Measurements from ENCODE around the gene CACNB2. TPM values are rescaled to one million over a fixed set of nuclear protein-coding genes. Genes with fewer than 3 reads are reported as not detected.

The CACNB2 gene
- total and polyA plus RNA-seq, 2 experiments from 2014 or later, result 101 to 172 TPM

DNA sequence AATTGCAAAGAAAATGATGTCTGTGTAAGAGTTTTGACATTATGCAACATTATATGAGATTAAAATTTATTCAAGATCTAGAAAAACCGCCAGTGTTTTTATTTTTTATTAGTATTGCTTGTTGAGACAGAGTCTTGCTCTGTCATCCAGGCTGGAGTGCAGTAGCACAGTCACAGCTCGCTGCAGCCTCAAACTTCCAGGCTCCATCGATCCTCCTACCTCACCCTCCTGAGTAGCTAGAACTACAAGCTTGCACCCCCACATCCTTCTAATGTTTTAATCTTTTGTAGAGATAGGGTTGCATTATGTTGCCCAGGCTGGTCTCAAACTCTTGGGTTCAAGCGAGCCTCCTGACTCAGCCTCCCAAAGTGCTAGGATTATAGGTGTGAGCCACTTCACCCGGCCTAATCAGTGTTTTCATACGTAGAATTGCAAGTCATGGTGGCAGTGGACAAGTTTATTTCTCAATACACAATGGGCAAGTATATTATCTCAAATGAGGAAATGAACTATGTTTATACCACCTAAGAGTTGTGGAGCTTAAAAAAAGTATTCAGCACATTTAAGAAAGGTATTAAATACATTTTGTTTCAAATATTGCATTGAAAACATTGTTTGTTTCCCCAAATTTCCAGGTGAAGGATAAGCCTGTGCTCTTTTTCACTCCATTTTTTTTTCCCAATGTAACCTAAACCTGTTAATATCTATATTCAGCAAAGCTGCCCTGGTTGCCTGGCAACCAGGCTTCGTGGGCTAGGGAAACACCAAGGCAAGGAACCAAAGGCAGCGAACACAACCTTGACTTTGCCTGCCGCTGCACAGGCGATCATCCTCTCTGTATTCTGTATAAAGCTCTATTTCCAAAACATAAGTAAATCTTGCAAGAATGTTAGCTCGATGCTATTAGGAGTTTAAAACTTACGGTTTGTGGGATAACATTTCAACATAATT, 163.9 kb downstream of the CACNB2 start:
- H3K9me3 ChIP-seq (ENCODE audit: low read depth), result no peaks in the 10 kb centered on the region
- H3K36me3 ChIP-seq, result no peaks in the 10 kb centered on the region
- H3K27ac ChIP-seq, result no peak overlapping the region

GRCh38 chr10:18306031-18306430, 165.8 kb downstream of the CACNB2 start:
- no peak for DNase-seq (ENCODE audit: low read depth in 1 of 2, low spot score in 1 of 2)
- Histone ChIP-seq H3K27me3 (no peaks in the 10 kb centered on the region), H3K9me3 (ENCODE audit: low read depth) (no peaks in the 10 kb centered on the region), H3K27ac (no peak overlapping the region), H3K4me1 (ENCODE audit: low read depth) (peaks cover 5% of the 10 kb centered on the region), H3K36me3 (no peaks in the 10 kb centered on the region), H3K4me3 (no peak overlapping the region)
- TF ChIP-seq, protein P1, sequence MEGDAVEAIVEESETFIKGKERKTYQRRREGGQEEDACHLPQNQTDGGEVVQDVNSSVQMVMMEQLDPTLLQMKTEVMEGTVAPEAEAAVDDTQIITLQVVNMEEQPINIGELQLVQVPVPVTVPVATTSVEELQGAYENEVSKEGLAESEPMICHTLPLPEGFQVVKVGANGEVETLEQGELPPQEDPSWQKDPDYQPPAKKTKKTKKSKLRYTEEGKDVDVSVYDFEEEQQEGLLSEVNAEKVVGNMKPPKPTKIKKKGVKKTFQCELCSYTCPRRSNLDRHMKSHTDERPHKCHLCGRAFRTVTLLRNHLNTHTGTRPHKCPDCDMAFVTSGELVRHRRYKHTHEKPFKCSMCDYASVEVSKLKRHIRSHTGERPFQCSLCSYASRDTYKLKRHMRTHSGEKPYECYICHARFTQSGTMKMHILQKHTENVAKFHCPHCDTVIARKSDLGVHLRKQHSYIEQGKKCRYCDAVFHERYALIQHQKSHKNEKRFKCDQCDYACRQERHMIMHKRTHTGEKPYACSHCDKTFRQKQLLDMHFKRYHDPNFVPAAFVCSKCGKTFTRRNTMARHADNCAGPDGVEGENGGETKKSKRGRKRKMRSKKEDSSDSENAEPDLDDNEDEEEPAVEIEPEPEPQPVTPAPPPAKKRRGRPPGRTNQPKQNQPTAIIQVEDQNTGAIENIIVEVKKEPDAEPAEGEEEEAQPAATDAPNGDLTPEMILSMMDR (IDR thresholded peaks at IDR 0.05; ENCODE audit: low read depth, low read length), result no peak

More for the DNA sequence above, 163.9 kb downstream of the CACNB2 start:
- DNase-seq (ENCODE audit: low read depth in 1 of 2, low spot score in 1 of 2), result peak in 1 of 2 donors; percentile 49
- no peak overlapping the region for H3K4me3 ChIP-seq
- H3K4me1 ChIP-seq (ENCODE audit: low read depth), result peaks cover 5% of the 10 kb centered on the region
- no peaks in the 10 kb centered on the region for H3K27me3 ChIP-seq
- TF ChIP-seq, protein P1 (IDR thresholded peaks at IDR 0.05; ENCODE audit: low read depth, low read length), result no peak

DNA sequence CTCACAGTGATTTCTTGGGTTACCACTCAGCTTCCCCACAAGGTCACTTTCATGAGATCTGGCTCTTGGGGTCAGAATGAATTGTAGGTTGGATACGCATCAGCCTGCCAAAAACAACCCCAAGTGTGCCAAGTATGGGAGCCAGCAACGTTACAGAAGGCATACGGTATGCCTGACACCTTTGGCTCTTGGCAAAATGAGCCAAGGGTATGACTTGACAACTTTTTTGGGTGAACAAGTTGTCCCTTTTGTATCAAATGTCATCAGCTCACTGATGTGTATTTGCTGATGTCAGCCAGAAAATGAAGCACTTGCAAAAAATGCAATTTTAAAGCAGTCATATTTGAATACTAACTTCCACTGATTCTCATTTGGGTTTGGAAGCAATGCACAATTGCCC, 168.4 kb downstream of the CACNB2 start:
- DNase-seq (ENCODE audit: low read depth in 1 of 2, low spot score in 1 of 2), result no peak
- Histone ChIP-seq H3K4me3 (no peak overlapping the region), H3K27ac (no peak overlapping the region), H3K9me3 (ENCODE audit: low read depth) (no peaks in the 10 kb centered on the region), H3K4me1 (ENCODE audit: low read depth) (peaks cover 20% of the 10 kb centered on the region), H3K27me3 (no peaks in the 10 kb centered on the region), H3K36me3 (no peaks in the 10 kb centered on the region)
- TF ChIP-seq, protein P1 (IDR thresholded peaks at IDR 0.05; ENCODE audit: low read depth, low read length), result no peak

GRCh38 chr10:18310761-18311160, 170.5 kb downstream of the CACNB2 start:
- TF ChIP-seq, protein P1 (IDR thresholded peaks at IDR 0.05; ENCODE audit: low read depth, low read length), result no peak
- peaks cover 25% of the 10 kb centered on the region for H3K4me1 ChIP-seq (ENCODE audit: low read depth)
- H3K4me3 ChIP-seq, result no peak overlapping the region
- DNase-seq (ENCODE audit: low read depth in 1 of 2, low spot score in 1 of 2), result no peak
- H3K27ac ChIP-seq, result no peak overlapping the region
- H3K27me3 ChIP-seq, result no peaks in the 10 kb centered on the region
- no peaks in the 10 kb centered on the region for H3K9me3 ChIP-seq (ENCODE audit: low read depth)
- H3K36me3 ChIP-seq, result no peaks in the 10 kb centered on the region

DNA sequence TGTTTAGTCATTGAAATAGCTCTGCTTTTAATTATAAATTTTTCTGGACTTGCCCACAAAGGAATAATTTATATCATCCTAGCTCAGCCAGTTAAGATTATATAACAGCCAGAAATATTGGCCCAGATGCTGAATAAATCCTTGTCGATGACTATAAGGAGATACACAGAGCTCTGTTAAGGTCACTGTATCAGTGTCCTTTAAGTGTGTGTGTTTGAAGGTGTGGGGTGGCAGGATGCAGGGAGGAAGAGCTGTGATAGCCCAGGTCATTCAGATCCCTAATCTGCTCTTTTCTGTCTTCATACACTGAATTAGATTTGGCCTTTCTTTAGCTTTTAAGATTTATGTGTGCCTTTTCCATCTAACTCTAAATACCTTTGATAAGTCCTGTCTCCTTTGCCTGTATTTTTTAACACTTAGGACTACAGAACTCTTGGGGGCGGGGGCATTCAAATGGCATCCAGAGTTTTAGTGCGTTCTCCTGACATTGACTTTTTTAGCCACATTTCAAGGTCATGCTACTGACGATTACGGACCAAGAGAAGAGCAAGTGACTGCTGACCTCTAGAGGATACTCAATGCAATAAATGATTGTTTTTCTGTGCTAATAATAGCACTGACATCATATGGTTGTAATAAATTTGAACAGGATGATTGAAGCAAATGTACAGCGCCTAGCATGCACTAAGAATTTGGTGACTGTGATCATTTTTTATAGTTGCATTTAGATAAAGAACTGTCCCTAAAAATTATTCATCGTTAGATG, 172.3 kb downstream of the CACNB2 start:
- Histone ChIP-seq H3K36me3 (no peaks in the 10 kb centered on the region), H3K27ac (peak overlapping the region; percentile 72), H3K9me3 (ENCODE audit: low read depth) (no peaks in the 10 kb centered on the region), H3K4me3 (no peak overlapping the region), H3K4me1 (ENCODE audit: low read depth) (peaks cover 25% of the 10 kb centered on the region), H3K27me3 (no peaks in the 10 kb centered on the region)
- peak; percentile 48 to 81 for DNase-seq (ENCODE audit: low read depth in 1 of 2, low spot score in 1 of 2)
- TF ChIP-seq, protein P1 (IDR thresholded peaks at IDR 0.05; ENCODE audit: low read depth, low read length), result peak; percentile 42

All from cardiac muscle cell (in vitro differentiated cells and primary cell).